Measurements from ENCODE around the gene RNASE3. TPM values are rescaled to one million over a fixed set of nuclear protein-coding genes. Genes with fewer than 3 reads are reported as not detected.
"Not testable (repeated sequence)": the region's sequence is repeated elsewhere in the genome, so short reads cannot be mapped to it uniquely, and the experiment has no call there.

The RNASE3 gene
- under 1 TPM in 3 of 4 donors, not detected in 1; 0.35 to 0.82 (median 0.64) TPM for polyA plus RNA-seq (ENCODE audit: insufficient read length in 4 of 4)

- not testable (repeated sequence) for DNase-seq (ENCODE audit: low read depth in 4 of 4, low spot score in 3 of 4)
Observed at GRCh38 chr14:20891126-20891825, at the start of gene RNASE3. Gene RNASE3 (plus strand): TSS chr14:20891385. CDS start chr14:20891687, 302 bp downstream.

GRCh38 chr14:20846560-20846959, 44.6 kb upstream of the RNASE3 start:
- DNase-seq (ENCODE audit: low read depth in 4 of 4, low spot score in 3 of 4): no peak

GRCh38 chr14:20848316-20848954, 42.8 kb upstream of the RNASE3 start:
- DNase-seq (ENCODE audit: low read depth in 4 of 4, low spot score in 3 of 4): no peak

- DNase-seq (ENCODE audit: low read depth in 4 of 4, low spot score in 3 of 4): no peak
Observed at GRCh38 chr14:20848955-20849570, 42.1 kb upstream of the RNASE3 start.

- no peak for DNase-seq (ENCODE audit: low read depth in 4 of 4, low spot score in 3 of 4)
Observed at GRCh38 chr14:20853042-20853441, 38.1 kb upstream of the RNASE3 start.

- peak; percentile 56 to 69 (median 62) for DNase-seq (ENCODE audit: low read depth in 4 of 4, low spot score in 3 of 4)
Observed at GRCh38 chr14:20855652-20856291, 35.4 kb upstream of the RNASE3 start.

- no peak for DNase-seq (ENCODE audit: low read depth in 4 of 4, low spot score in 3 of 4)
Observed at GRCh38 chr14:20857207-20857606, 34.0 kb upstream of the RNASE3 start.

- peak in 2 of 4 donors; percentile 27 to 44 for DNase-seq (ENCODE audit: low read depth in 4 of 4, low spot score in 3 of 4)
Observed at GRCh38 chr14:20857630-20858261, 33.4 kb upstream of the RNASE3 start.

- no peak for DNase-seq (ENCODE audit: low read depth in 4 of 4, low spot score in 3 of 4)
Observed at GRCh38 chr14:20866194-20866593, 25.0 kb upstream of the RNASE3 start.

GRCh38 chr14:20866963-20867362, 24.2 kb upstream of the RNASE3 start:
- DNase-seq (ENCODE audit: low read depth in 4 of 4, low spot score in 3 of 4): no peak

- peak; percentile 24 to 47 (median 46) for DNase-seq (ENCODE audit: low read depth in 4 of 4, low spot score in 3 of 4)
Observed at GRCh38 chr14:20873370-20874177, 17.6 kb upstream of the RNASE3 start.

GRCh38 chr14:20877016-20877415, 14.2 kb upstream of the RNASE3 start:
- no peak for DNase-seq (ENCODE audit: low read depth in 4 of 4, low spot score in 3 of 4)

GRCh38 chr14:20878695-20879094, 12.5 kb upstream of the RNASE3 start:
- no peak for DNase-seq (ENCODE audit: low read depth in 4 of 4, low spot score in 3 of 4)

- not testable (repeated sequence) for DNase-seq (ENCODE audit: low read depth in 4 of 4, low spot score in 3 of 4)
Observed at GRCh38 chr14:20881229-20881628, 10.0 kb upstream of the RNASE3 start.

GRCh38 chr14:20882787-20883186, 8.4 kb upstream of the RNASE3 start:
- DNase-seq (ENCODE audit: low read depth in 4 of 4, low spot score in 3 of 4): not testable (repeated sequence)

GRCh38 chr14:20888411-20888810, 2.8 kb upstream of the RNASE3 start:
- not testable (repeated sequence) for DNase-seq (ENCODE audit: low read depth in 4 of 4, low spot score in 3 of 4)

GRCh38 chr14:20895322-20895721, 4.1 kb downstream of the RNASE3 start:
- DNase-seq (ENCODE audit: low read depth in 4 of 4, low spot score in 3 of 4): not testable (repeated sequence)

- DNase-seq (ENCODE audit: low read depth in 4 of 4, low spot score in 3 of 4): no peak
Observed at GRCh38 chr14:20904393-20905029, 13.3 kb downstream of the RNASE3 start.

GRCh38 chr14:20905676-20906075, 14.5 kb downstream of the RNASE3 start:
- no peak for DNase-seq (ENCODE audit: low read depth in 4 of 4, low spot score in 3 of 4)

Data from right renal pelvis (tissue), 4 donors.